Erythroblast (primary cell): ENCODE data around the gene CPXM1.

Experiments
- GATA1 ChIP-seq: IDR thresholded peaks from 2 replicates; pipeline ENCODE4 v1.6.1; 2011; ENCODE audit warnings: low read depth, mild to moderate bottlenecking, control low read depth, low read length, moderate library complexity
- POLR2A ChIP-seq: IDR thresholded peaks from 2 replicates; pipeline ENCODE4 v1.6.1; 2011; ENCODE audit warnings: mild to moderate bottlenecking, low read length

DNA sequence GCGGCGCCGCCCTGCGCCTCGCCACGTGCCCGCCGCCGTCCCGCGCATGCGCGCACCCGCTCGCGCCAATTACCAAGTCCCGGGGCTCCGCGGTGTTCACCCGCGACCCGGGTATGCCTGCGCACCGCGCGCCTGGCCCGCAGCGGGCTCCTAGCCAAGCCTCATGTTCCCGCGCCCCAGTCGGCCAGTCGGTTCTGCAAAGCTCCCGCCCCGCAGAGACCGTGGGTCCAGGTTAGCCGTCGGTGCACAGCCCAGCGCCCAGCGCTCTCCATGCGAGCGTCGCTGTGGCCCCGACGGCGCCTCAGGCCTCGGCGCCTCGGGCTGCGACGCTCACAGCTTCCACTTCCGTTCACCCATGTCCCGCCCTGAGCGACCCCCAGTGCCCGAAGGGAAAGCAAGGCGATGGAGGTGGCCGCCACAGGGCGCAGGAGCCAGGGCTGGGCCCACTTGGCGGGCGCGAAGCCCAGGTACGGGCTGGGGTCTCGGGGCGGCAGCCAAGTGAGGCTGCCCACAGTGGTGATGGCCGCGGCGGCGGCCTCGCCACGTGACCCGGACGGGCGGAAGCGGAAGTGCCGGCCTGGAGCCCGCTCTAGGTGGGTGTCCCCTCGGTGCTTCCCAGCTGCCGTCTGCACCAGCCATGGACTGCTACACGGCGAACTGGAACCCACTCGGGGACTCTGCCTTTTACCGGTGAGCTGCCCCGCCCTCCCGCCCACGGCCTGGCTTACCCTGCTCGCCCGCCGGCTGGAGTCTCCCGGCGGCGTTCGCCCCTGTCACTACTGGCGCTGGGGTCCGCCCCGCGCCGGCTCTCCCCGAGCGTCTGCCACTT lies 39.9 kb upstream of the CPXM1 start, which contains the start of the genes PCED1A and VPS16:
- TF ChIP-seq POLR2A, result peak; percentile 63
- no peak for TF ChIP-seq GATA1
